GM23338 (cell line): ENCODE measurements around the gene ATP5ME. TPM values are rescaled to one million over a fixed set of nuclear protein-coding genes. Genes with fewer than 3 reads are reported as not detected.

Experiments used
- ATAC-seq: fragments of 200-7000 bp; cut with Tn5 transposase; 3 replicates; pipeline ENCODE4 v1.9.1; 2020
- DNase-seq: peaks from one replicate; pipeline ENCODE4 v3.0.0-alpha.2; 2015; ENCODE audit warnings: low spot score
- H2AFZ ChIP-seq: fragments of 200-600 bp; sonication (generic); 2 replicates; pipeline ENCODE4 v1.8.0; 2016; ENCODE audit warnings: antibody characterized with exemption, mild to moderate bottlenecking, moderate library complexity
- H3F3A ChIP-seq: fragments of 200-600 bp; sonication (generic); replicated peaks from 2 replicates; pipeline ENCODE4 v1.8.0; 2017; ENCODE audit warnings: antibody characterized with exemption, mixed run types, low read depth
- H3K27ac ChIP-seq: fragments of 200-600 bp; sonication (generic); 2 replicates; pipeline ENCODE4 v1.6.1; 2016; ENCODE audit warnings: low read depth
- H3K27me3 ChIP-seq: fragments of 200-600 bp; sonication (generic); 2 replicates; pipeline ENCODE4 v1.8.0; 2016; ENCODE audit warnings: mild to moderate bottlenecking, mixed run types, moderate library complexity; ENCODE audit not compliant: insufficient read depth
- H3K36me3 ChIP-seq: fragments of 200-600 bp; sonication (generic); 2 replicates; pipeline ENCODE4 v1.8.0; 2016; ENCODE audit warnings: mild to moderate bottlenecking; ENCODE audit not compliant: insufficient read depth
- H3K4me1 ChIP-seq: fragments of 200-600 bp; sonication (generic); 2 replicates; pipeline ENCODE4 v1.8.0; 2016; ENCODE audit warnings: mild to moderate bottlenecking, moderate library complexity; ENCODE audit not compliant: insufficient read depth
- H3K4me2 ChIP-seq: fragments of 200-600 bp; sonication (generic); 2 replicates; pipeline ENCODE4 v1.7.1; 2017; ENCODE audit warnings: mixed run types
- H3K4me3 ChIP-seq: fragments of 200-600 bp; sonication (generic); 2 replicates; pipeline ENCODE4 v1.6.1; 2016; ENCODE audit warnings: mixed run types
- H3K79me2 ChIP-seq: fragments of 200-600 bp; sonication (generic); replicated peaks from 2 replicates; pipeline ENCODE4 v1.8.0; 2017; ENCODE audit warnings: mild to moderate bottlenecking; ENCODE audit not compliant: insufficient read depth
- H3K9me2 ChIP-seq: fragments of 200-600 bp; sonication (generic); 2 replicates; pipeline ENCODE4 v1.8.0; 2017; ENCODE audit not compliant: insufficient read depth
- H4K20me1 ChIP-seq: fragments of 200-600 bp; sonication (generic); replicated peaks from 2 replicates; pipeline ENCODE4 v1.8.0; 2017; ENCODE audit warnings: mild to moderate bottlenecking; ENCODE audit not compliant: insufficient read depth
- H3K27ac Mint-ChIP-seq: 2 replicates; pipeline ENCODE4 v1.8.0; 2020; ENCODE audit warnings: inconsistent platforms, mild to moderate bottlenecking, moderate library complexity, mixed read lengths
- H3K27me3 Mint-ChIP-seq: 3 replicates; pipeline ENCODE4 v1.8.0; 2022; ENCODE audit warnings: low read depth, mild to moderate bottlenecking, moderate library complexity, mixed read lengths, inconsistent platforms; ENCODE audit not compliant: insufficient read depth, poor library complexity
- H3K36me3 Mint-ChIP-seq: 3 replicates; pipeline ENCODE4 v1.8.0; 2021; ENCODE audit warnings: low read depth, mild to moderate bottlenecking, inconsistent platforms, moderate library complexity, mixed read lengths
- H3K4me1 Mint-ChIP-seq: 3 replicates; pipeline ENCODE4 v1.8.0; 2020; ENCODE audit warnings: mild to moderate bottlenecking, inconsistent platforms, mixed read lengths
- H3K4me3 Mint-ChIP-seq: 3 replicates; pipeline ENCODE4 v1.8.0; 2021; ENCODE audit warnings: moderate library complexity, mild to moderate bottlenecking, inconsistent platforms, mixed read lengths
- H3K9me3 Mint-ChIP-seq: 3 replicates; pipeline ENCODE4 v1.8.0; 2020; ENCODE audit warnings: moderate library complexity, mild to moderate bottlenecking, inconsistent platforms, mixed read lengths
- CREB1 ChIP-seq: fragments of 250-450 bp; sonication (Bioruptor Pico); IDR thresholded peaks from 2 replicates; pipeline ENCODE4 v1.5.0; 2020; ENCODE audit warnings: low read depth, mild to moderate bottlenecking, moderate library complexity
- CTCF ChIP-seq, 2 experiments: fragments of 200-600 bp in 1 of 2; sonication (generic) in 1 of 2; conservative IDR thresholded peaks; 2 replicates each; pipeline versions ENCODE4 v1.5.1 to v1.6.1; 2016 to 2017; ENCODE audit warnings: antibody characterized with exemption in 2 of 2, low read depth in 2 of 2, mild to moderate bottlenecking in 2 of 2, moderate library complexity in 1 of 2
- EZH2 ChIP-seq: fragments of 200-600 bp; sonication (generic); IDR thresholded peaks from one replicate; pipeline ENCODE4 v1.8.0; 2017; ENCODE audit warnings: antibody characterized with exemption, mild to moderate bottlenecking, low read depth; ENCODE audit not compliant: unreplicated experiment
- EZH2phosphoT487 ChIP-seq: fragments of 200-600 bp; sonication (generic); IDR thresholded peaks from one replicate; pipeline ENCODE4 v1.8.1; 2018; ENCODE audit warnings: antibody characterized with exemption; ENCODE audit not compliant: unreplicated experiment
- JUNB ChIP-seq: IDR thresholded peaks from one replicate; pipeline ENCODE4 v1.6.1; 2016; ENCODE audit warnings: antibody characterized with exemption; ENCODE audit not compliant: unreplicated experiment
- NANOG ChIP-seq: IDR thresholded peaks from 2 replicates; pipeline ENCODE4 v1.6.1; 2016; ENCODE audit warnings: antibody characterized with exemption, borderline replicate concordance
- POLR2AphosphoS5 ChIP-seq: IDR thresholded peaks from 2 replicates; pipeline ENCODE4 v1.6.1; 2016; ENCODE audit warnings: antibody characterized with exemption, low read depth
- STAT1 ChIP-seq: IDR thresholded peaks from one replicate; pipeline ENCODE4 v1.6.1; 2016; ENCODE audit warnings: antibody characterized with exemption; ENCODE audit not compliant: unreplicated experiment
- ZNF114 ChIP-seq: fragments of 250-450 bp; sonication (Bioruptor Pico); IDR thresholded peaks from 2 replicates; pipeline ENCODE4 v1.5.0; 2020; ENCODE audit warnings: mild to moderate bottlenecking, moderate library complexity
- ZNF331 ChIP-seq: fragments of 250-450 bp; sonication (Bioruptor Pico); IDR thresholded peaks from 2 replicates; pipeline ENCODE4 v1.5.0; 2020; ENCODE audit warnings: low read depth, mild to moderate bottlenecking, moderate library complexity
- ZNF462 ChIP-seq: fragments of 250-450 bp; sonication (Bioruptor Pico); IDR thresholded peaks from 2 replicates; pipeline ENCODE4 v1.5.0; 2020; ENCODE audit warnings: mild to moderate bottlenecking, moderate library complexity
- polyA plus RNA-seq: library from polyadenylated mRNA; unstranded; fragments of >200 nt; fragmentation: Nextera tagmentation; extraction: Ambion mirVana; gene quantifications from 2 replicates; pipeline ENCODE4 v1.2.1, GENCODE V29; 2016
- total RNA-seq: library from RNA; depleted of rRNA; stranded (reverse); fragments of >200 nt; shearing (Covaris generic); gene quantifications from 2 replicates; pipeline ENCODE4 v1.2.3, GENCODE V29; 2014
- TF ChIP-seq, protein P1 (sequence below): IDR thresholded peaks from one replicate; pipeline ENCODE4 v1.6.1; 2018; ENCODE audit warnings: antibody characterized with exemption; ENCODE audit not compliant: unreplicated experiment
- TF ChIP-seq, protein P2 (sequence below): IDR thresholded peaks from 2 replicates; pipeline ENCODE4 v1.6.1; 2016; ENCODE audit warnings: antibody characterized with exemption

Gene ATP5ME
- total and polyA plus RNA-seq, 2 experiments from 2014 or later = 60.5 to 2,021 TPM

DNA sequence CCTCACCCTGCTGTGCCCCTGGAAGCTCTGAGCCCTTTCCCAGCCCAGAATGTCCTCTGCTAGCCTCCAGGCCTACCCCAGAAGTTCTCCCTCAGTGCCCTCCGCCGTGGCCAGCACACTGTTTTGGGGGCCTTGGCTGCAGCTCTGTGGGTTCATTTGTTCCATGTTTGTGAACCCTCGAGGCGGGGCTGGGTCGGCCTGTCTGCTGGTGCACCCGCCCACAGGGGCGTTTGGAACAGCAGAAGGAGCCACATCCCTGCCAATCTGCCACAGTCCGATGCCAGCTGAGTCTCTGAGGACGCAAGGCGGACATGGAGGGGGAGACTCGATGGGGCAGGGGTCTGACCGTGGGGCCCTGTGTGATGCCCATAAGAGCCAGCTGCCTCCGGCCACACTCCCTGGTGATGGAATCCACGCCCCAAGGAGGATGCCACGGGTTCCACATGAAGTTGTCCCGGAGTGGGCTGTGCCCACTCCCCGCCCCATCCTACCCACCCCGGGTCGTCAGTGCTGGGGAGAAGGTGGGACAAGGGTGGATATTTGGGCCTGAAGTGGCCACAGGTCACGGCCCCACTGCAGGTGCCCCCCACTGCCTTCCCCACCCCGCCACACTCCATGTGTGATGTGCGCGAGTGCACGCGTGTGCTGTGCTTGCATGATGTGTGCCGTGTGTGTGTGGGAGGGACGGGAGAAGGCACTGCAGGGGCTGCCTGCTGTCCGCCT lies 7.1 kb downstream of the ATP5ME start:
- no peak overlapping the region for H3K4me2 ChIP-seq
- H3K79me2 ChIP-seq = no peaks in the 10 kb centered on the region
- Mint-ChIP-seq H3K9me3 (no peaks in the 10 kb centered on the region; the same call in 2 of the 3 replicates), H3K36me3 (peaks cover 16% of the 10 kb centered on the region), H3K27me3 (peaks cover 12% of the 10 kb centered on the region), H3K27ac (no peak overlapping the region), H3K4me1 (no peaks in the 10 kb centered on the region; the same call in 2 of the 3 replicates), H3K4me3 (no peak overlapping the region)
- H3K4me1 ChIP-seq = no peaks in the 10 kb centered on the region
- H3F3A ChIP-seq = peaks cover 2% of the 10 kb centered on the region; the same call in 1 of the 2 replicates
- no peak for ATAC-seq
- no peak for DNase-seq
- no peaks in the 10 kb centered on the region; the same call in 1 of the 2 replicates for H4K20me1 ChIP-seq
- H3K27me3 ChIP-seq = no peaks in the 10 kb centered on the region
- TF ChIP-seq NANOG = no peak
- TF ChIP-seq ZNF114 (CRISPR knock-in tag) = no peak
- TF ChIP-seq, protein P1, sequence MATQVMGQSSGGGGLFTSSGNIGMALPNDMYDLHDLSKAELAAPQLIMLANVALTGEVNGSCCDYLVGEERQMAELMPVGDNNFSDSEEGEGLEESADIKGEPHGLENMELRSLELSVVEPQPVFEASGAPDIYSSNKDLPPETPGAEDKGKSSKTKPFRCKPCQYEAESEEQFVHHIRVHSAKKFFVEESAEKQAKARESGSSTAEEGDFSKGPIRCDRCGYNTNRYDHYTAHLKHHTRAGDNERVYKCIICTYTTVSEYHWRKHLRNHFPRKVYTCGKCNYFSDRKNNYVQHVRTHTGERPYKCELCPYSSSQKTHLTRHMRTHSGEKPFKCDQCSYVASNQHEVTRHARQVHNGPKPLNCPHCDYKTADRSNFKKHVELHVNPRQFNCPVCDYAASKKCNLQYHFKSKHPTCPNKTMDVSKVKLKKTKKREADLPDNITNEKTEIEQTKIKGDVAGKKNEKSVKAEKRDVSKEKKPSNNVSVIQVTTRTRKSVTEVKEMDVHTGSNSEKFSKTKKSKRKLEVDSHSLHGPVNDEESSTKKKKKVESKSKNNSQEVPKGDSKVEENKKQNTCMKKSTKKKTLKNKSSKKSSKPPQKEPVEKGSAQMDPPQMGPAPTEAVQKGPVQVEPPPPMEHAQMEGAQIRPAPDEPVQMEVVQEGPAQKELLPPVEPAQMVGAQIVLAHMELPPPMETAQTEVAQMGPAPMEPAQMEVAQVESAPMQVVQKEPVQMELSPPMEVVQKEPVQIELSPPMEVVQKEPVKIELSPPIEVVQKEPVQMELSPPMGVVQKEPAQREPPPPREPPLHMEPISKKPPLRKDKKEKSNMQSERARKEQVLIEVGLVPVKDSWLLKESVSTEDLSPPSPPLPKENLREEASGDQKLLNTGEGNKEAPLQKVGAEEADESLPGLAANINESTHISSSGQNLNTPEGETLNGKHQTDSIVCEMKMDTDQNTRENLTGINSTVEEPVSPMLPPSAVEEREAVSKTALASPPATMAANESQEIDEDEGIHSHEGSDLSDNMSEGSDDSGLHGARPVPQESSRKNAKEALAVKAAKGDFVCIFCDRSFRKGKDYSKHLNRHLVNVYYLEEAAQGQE = no peak
- TF ChIP-seq CTCF (conservative IDR thresholded peaks at IDR 0.05; ENCODE audit: low read depth in 2 of 2) = no peak
- TF ChIP-seq POLR2AphosphoS5 = no peak
- no peak for TF ChIP-seq EZH2
- no peak for TF ChIP-seq STAT1
- TF ChIP-seq ZNF331 (CRISPR knock-in tag) = no peak
- TF ChIP-seq JUNB = no peak
- TF ChIP-seq CREB1 (CRISPR knock-in tag) = no peak
- TF ChIP-seq EZH2phosphoT487 = no peak
- TF ChIP-seq, protein P2, sequence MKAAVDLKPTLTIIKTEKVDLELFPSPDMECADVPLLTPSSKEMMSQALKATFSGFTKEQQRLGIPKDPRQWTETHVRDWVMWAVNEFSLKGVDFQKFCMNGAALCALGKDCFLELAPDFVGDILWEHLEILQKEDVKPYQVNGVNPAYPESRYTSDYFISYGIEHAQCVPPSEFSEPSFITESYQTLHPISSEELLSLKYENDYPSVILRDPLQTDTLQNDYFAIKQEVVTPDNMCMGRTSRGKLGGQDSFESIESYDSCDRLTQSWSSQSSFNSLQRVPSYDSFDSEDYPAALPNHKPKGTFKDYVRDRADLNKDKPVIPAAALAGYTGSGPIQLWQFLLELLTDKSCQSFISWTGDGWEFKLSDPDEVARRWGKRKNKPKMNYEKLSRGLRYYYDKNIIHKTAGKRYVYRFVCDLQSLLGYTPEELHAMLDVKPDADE = no peak
- no peak for TF ChIP-seq ZNF462 (CRISPR knock-in tag)
- no peak overlapping the region for H2AFZ ChIP-seq
- H3K27ac ChIP-seq = no peak overlapping the region
- H3K9me2 ChIP-seq = no peaks in the 10 kb centered on the region
- no peak overlapping the region for H3K4me3 ChIP-seq
- H3K36me3 ChIP-seq = peaks cover 8% of the 10 kb centered on the region
